OCI-LY7 (cell line): Measurements from ENCODE around the gene RAD51B.

Experiments used
- EZH2phosphoT487 ChIP-seq: fragments of 200-600 bp; sonication (generic); IDR thresholded peaks from 2 replicates; pipeline ENCODE4 v1.6.1; 2018; ENCODE audit warnings: low read depth, borderline replicate concordance, mild to moderate bottlenecking, mixed run types, antibody characterized with exemption, low read length, moderate library complexity, mixed read lengths
- TF ChIP-seq, protein P1 (sequence below): fragments of 200-600 bp; sonication (generic); conservative IDR thresholded peaks from 2 replicates; pipeline ENCODE4 v1.5.1; 2014; ENCODE audit warnings: mild to moderate bottlenecking, antibody characterized with exemption, low read length, moderate library complexity, mixed read lengths

- TF ChIP-seq, protein P1, sequence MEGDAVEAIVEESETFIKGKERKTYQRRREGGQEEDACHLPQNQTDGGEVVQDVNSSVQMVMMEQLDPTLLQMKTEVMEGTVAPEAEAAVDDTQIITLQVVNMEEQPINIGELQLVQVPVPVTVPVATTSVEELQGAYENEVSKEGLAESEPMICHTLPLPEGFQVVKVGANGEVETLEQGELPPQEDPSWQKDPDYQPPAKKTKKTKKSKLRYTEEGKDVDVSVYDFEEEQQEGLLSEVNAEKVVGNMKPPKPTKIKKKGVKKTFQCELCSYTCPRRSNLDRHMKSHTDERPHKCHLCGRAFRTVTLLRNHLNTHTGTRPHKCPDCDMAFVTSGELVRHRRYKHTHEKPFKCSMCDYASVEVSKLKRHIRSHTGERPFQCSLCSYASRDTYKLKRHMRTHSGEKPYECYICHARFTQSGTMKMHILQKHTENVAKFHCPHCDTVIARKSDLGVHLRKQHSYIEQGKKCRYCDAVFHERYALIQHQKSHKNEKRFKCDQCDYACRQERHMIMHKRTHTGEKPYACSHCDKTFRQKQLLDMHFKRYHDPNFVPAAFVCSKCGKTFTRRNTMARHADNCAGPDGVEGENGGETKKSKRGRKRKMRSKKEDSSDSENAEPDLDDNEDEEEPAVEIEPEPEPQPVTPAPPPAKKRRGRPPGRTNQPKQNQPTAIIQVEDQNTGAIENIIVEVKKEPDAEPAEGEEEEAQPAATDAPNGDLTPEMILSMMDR, result no peak
- no peak for TF ChIP-seq EZH2phosphoT487
Observed at GRCh38 chr14:68065322-68065721, 245.7 kb downstream of the RAD51B start.
